GM23248 (cell line): ENCODE data around the gene CAAP1.

ENCODE experiments used
- EZH2 ChIP-seq: fragments of 200-600 bp; sonication (generic); IDR thresholded peaks from 2 replicates; pipeline ENCODE4 v1.6.1; 2018; ENCODE audit warnings: antibody characterized with exemption, mild to moderate bottlenecking; ENCODE audit not compliant: insufficient read depth, poor library complexity, severe bottlenecking
- EZH2phosphoT487 ChIP-seq: fragments of 200-600 bp; sonication (generic); IDR thresholded peaks from 2 replicates; pipeline ENCODE4 v1.6.1; 2018; ENCODE audit warnings: antibody characterized with exemption, moderate library complexity, mild to moderate bottlenecking, low read depth; ENCODE audit not compliant: insufficient read depth

- TF ChIP-seq EZH2 (no peak), EZH2phosphoT487 (no peak)
These were observed 43.2 kb upstream of the CAAP1 start for GRCh38 chr9:26935847-26936246.
